IMR-90 (cell line): ENCODE measurements around the gene SUPT3H. TPM values are rescaled to one million over a fixed set of nuclear protein-coding genes. Genes with fewer than 3 reads are reported as not detected.

Experiments
- ATAC-seq: fragments of 200-7000 bp; cut with Tn5 transposase; 2 replicates; pipeline ENCODE4 v1.9.1; 2020; ENCODE audit warnings: low read depth, mild to moderate bottlenecking, moderate library complexity
- BruUV-seq: library from RNA; stranded (reverse); fragments of 400-500 nt; replicated peaks from 2 replicates; lab custom pipeline; 2021; lab: Mats Ljungman, UMichigan
- CTCF ChIA-PET: fragments of 300-600 bp; formaldehyde crosslinking; extraction: SDS; loops from one replicate; lab custom pipeline; 2021; ENCODE audit warnings: antibody characterized with exemption; lab: Yijun Ruan, JAX
- POLR2A ChIA-PET: fragments of 300-600 bp; sonication (Branson Sonifier 250); formaldehyde crosslinking; loops from one replicate; lab custom pipeline; 2022; ENCODE audit warnings: antibody characterized with exemption; ENCODE audit not compliant: unreplicated experiment; lab: Charles Lee
- DNase-seq: peaks from one replicate; pipeline ENCODE4 v3.0.0; 2013
- H2AFZ ChIP-seq: replicated peaks from 2 replicates; pipeline ENCODE3; 2013; ENCODE audit warnings: low read length, mild to moderate bottlenecking; ENCODE audit not compliant: poor library complexity
- H2AK5ac ChIP-seq: 2 replicates; pipeline ENCODE4 v1.6.1; 2013; ENCODE audit warnings: low read depth, low read length, inconsistent platforms
- H2AK9ac ChIP-seq: replicated peaks from 2 replicates; pipeline ENCODE3; 2013; ENCODE audit warnings: mild to moderate bottlenecking, low read depth, low read length, moderate library complexity; ENCODE audit not compliant: poor library complexity
- H2BK120ac ChIP-seq: 2 replicates; pipeline ENCODE4 v1.6.1; 2013; ENCODE audit warnings: low read depth, low read length, inconsistent platforms
- H2BK15ac ChIP-seq: 3 replicates; pipeline ENCODE4 v1.6.1; 2013; ENCODE audit warnings: low read depth, low read length, inconsistent platforms
- H2BK20ac ChIP-seq: 2 replicates; pipeline ENCODE4 v1.6.1; 2013; ENCODE audit warnings: low read depth, mild to moderate bottlenecking, inconsistent platforms, low read length, moderate library complexity
- H2BK5ac ChIP-seq: 2 replicates; pipeline ENCODE4 v1.6.1; 2013; ENCODE audit warnings: mild to moderate bottlenecking, low read depth, low read length, inconsistent platforms; ENCODE audit not compliant: poor library complexity, severe bottlenecking
- H3K14ac ChIP-seq: replicated peaks from 2 replicates; pipeline ENCODE4 v1.6.1; 2013; ENCODE audit warnings: low read depth, low read length, inconsistent platforms
- H3K18ac ChIP-seq: 2 replicates; pipeline ENCODE4 v1.6.1; 2013; ENCODE audit warnings: low read depth, low read length, control low read depth
- H3K23ac ChIP-seq: 2 replicates; pipeline ENCODE4 v1.6.1; 2013; ENCODE audit warnings: low read depth, low read length, inconsistent platforms
- H3K27ac ChIP-seq: 2 replicates; pipeline ENCODE4 v1.5.1; 2013; ENCODE audit warnings: mild to moderate bottlenecking, control low read depth, low read length; ENCODE audit not compliant: insufficient read depth
- H3K27me3 ChIP-seq: 2 replicates; pipeline ENCODE4 v1.6.1; 2013; ENCODE audit warnings: low read length; ENCODE audit not compliant: control insufficient read depth, insufficient read depth
- H3K36me3 ChIP-seq: 2 replicates; pipeline ENCODE4 v1.6.1; 2013; ENCODE audit warnings: low read length, mixed read lengths; ENCODE audit not compliant: control insufficient read depth, insufficient read depth
- H3K4ac ChIP-seq: 2 replicates; pipeline ENCODE4 v1.6.1; 2013; ENCODE audit warnings: low read depth, low read length, inconsistent platforms
- H3K4me1 ChIP-seq: 2 replicates; pipeline ENCODE4 v1.6.1; 2013; ENCODE audit warnings: low read length, mixed read lengths; ENCODE audit not compliant: control insufficient read depth, insufficient read depth
- H3K4me2 ChIP-seq: 2 replicates; pipeline ENCODE4 v1.6.1; 2013; ENCODE audit warnings: low read depth, mild to moderate bottlenecking, control low read depth, low read length, moderate library complexity
- H3K4me3 ChIP-seq: 2 replicates; pipeline ENCODE4 v1.5.1; 2013; ENCODE audit warnings: low read depth, mild to moderate bottlenecking, control low read depth, low read length, moderate library complexity; ENCODE audit not compliant: insufficient read depth
- H3K56ac ChIP-seq: 2 replicates; pipeline ENCODE4 v1.6.1; 2013; ENCODE audit warnings: low read length, inconsistent platforms; ENCODE audit not compliant: insufficient read depth; ENCODE audit errors: extremely low read depth
- H3K79me1 ChIP-seq, 2 experiments: 2 replicates each; pipeline ENCODE4 v1.6.1; 2013; ENCODE audit warnings: low read length in 2 of 2, inconsistent platforms in 1 of 2, low read depth in 1 of 2
- H3K9ac ChIP-seq: 2 replicates; pipeline ENCODE4 v1.6.1; 2013; ENCODE audit warnings: low read depth, low read length, control low read depth
- H3K9me1 ChIP-seq: 2 replicates; pipeline ENCODE4 v1.6.1; 2013; ENCODE audit warnings: low read length, inconsistent platforms; ENCODE audit not compliant: insufficient read depth
- H3K9me3 ChIP-seq: 2 replicates; pipeline ENCODE4 v1.6.1; 2013; ENCODE audit warnings: low read length; ENCODE audit not compliant: control insufficient read depth, insufficient read depth
- H4K20me1 ChIP-seq: 2 replicates; pipeline ENCODE4 v1.6.1; 2013; ENCODE audit warnings: low read length, inconsistent platforms; ENCODE audit not compliant: insufficient read depth
- H4K5ac ChIP-seq: 2 replicates; pipeline ENCODE4 v1.6.1; 2013; ENCODE audit warnings: mild to moderate bottlenecking, low read depth, low read length, control low read depth
- H4K8ac ChIP-seq, 2 experiments: 2 replicates each; pipeline ENCODE4 v1.6.1; 2013; ENCODE audit warnings: low read depth in 2 of 2, low read length in 2 of 2, control low read depth in 1 of 2, inconsistent platforms in 1 of 2
- H4K91ac ChIP-seq: 2 replicates; pipeline ENCODE4 v1.6.1; 2013; ENCODE audit warnings: low read depth, low read length, inconsistent platforms; ENCODE audit not compliant: insufficient read depth
- BHLHE40 ChIP-seq: fragments of 150-350 bp; IDR thresholded peaks from 2 replicates; pipeline ENCODE4 v1.6.1; 2016; ENCODE audit warnings: mild to moderate bottlenecking, low read depth, low read length
- CEBPB ChIP-seq: IDR thresholded peaks from 2 replicates; pipeline ENCODE4 v1.6.1; 2012; ENCODE audit warnings: low read depth, low read length, improper control_type of control experiment
- ELK1 ChIP-seq: fragments of 150-350 bp; IDR thresholded peaks from 2 replicates; pipeline ENCODE4 v1.6.1; 2016; ENCODE audit warnings: low read depth, mild to moderate bottlenecking, low read length, moderate library complexity, borderline replicate concordance
- FOS ChIP-seq: fragments of 150-350 bp; IDR thresholded peaks from 2 replicates; pipeline ENCODE4 v1.6.1; 2016; ENCODE audit warnings: low read depth, low read length
- MAFK ChIP-seq: IDR thresholded peaks from 2 replicates; pipeline ENCODE4 v1.6.1; 2012; ENCODE audit warnings: low read depth, low read length, improper control_type of control experiment
- MXI1 ChIP-seq: IDR thresholded peaks from 2 replicates; pipeline ENCODE4 v1.6.1; 2012; ENCODE audit warnings: low read depth, mild to moderate bottlenecking, low read length, moderate library complexity, borderline replicate concordance
- NFE2L2 ChIP-seq: fragments of 150-350 bp; IDR thresholded peaks from 2 replicates; pipeline ENCODE4 v1.6.1; 2016; ENCODE audit warnings: low read depth, mild to moderate bottlenecking, low read length
- POLR2A ChIP-seq: IDR thresholded peaks from 2 replicates; pipeline ENCODE4 v1.6.1; 2012; ENCODE audit warnings: mild to moderate bottlenecking, low read depth, low read length
- RAD21 ChIP-seq: IDR thresholded peaks from 2 replicates; pipeline ENCODE4 v1.6.1; 2012; ENCODE audit warnings: low read length, improper control_type of control experiment
- RFX5 ChIP-seq: IDR thresholded peaks from 2 replicates; pipeline ENCODE4 v1.8.0; 2012; ENCODE audit warnings: low read depth, mild to moderate bottlenecking, low read length, moderate library complexity
- SMC3 ChIP-seq: fragments of 150-350 bp; IDR thresholded peaks from 2 replicates; pipeline ENCODE4 v1.6.1; 2016; ENCODE audit warnings: low read depth, mild to moderate bottlenecking, antibody characterized with exemption, low read length, moderate library complexity
- USF2 ChIP-seq: fragments of 150-350 bp; IDR thresholded peaks from 2 replicates; pipeline ENCODE4 v1.6.1; 2017; ENCODE audit warnings: mild to moderate bottlenecking, antibody characterized with exemption, low read length, low read depth
- WGBS, 2 experiments: methylation state at CpG; one replicate each; pipeline versions ENCODE4 v1.1.5 to v1.1.7; 2013; ENCODE audit warnings: missing lambda C conversion rate in 2 of 2; ENCODE audit not compliant: insufficient read length in 1 of 2; ENCODE audit errors: extremely low coverage in 2 of 2; 5-methylcytosine and 5-hydroxymethylcytosine counted together
- dilution Hi-C: fragments of 300-500 bp; cut with HindIII; formaldehyde crosslinking; loops from one replicate; pipeline ENCODE4 v1.14.3; 2018; ENCODE audit warnings: low sequenced_read_pairs; ENCODE audit not compliant: unreplicated experiment
- in situ Hi-C: fragments of 300-500 bp; cut with MboI; formaldehyde crosslinking; loops from 3 replicates; pipeline ENCODE4 v1.14.3; 2019; ENCODE audit warnings: low sequenced_read_pairs, inconsistent platforms, mixed read lengths
- intact Hi-C: fragments of 100-400 bp; cut with micrococcal nuclease; formaldehyde crosslinking; loops from 2 replicates; pipeline ENCODE4 v1.10.0; 2022
- polyA plus RNA-seq, 3 experiments: library from polyadenylated mRNA; depleted of rRNA; stranded (reverse); fragments of >200 nt; gene quantifications; 2 replicates each; pipeline ENCODE4 v1.2.3, GENCODE V29; 2012; ENCODE audit warnings: low replicate concordance in 1 of 3
- total RNA-seq: library from RNA; depleted of rRNA; stranded (reverse); fragments of >200 nt; gene quantifications from 2 replicates; pipeline ENCODE4 v1.2.3, GENCODE V29; 2012

SUPT3H gene
- total and polyA plus RNA-seq, 2 of the 4 experiments (the other 2 are of a cell fraction): 4.5 to 5.0 TPM

GRCh38 chr6:45104429-45104828 lies 273.3 kb downstream of the SUPT3H start:
- no TSS peak for BruUV-seq
- no peak overlapping the region for H2BK120ac ChIP-seq

More at GRCh38 chr6:45104429-45104828, 273.3 kb downstream of the SUPT3H start:
- Histone ChIP-seq H4K8ac (no peak overlapping the region), H3K56ac (no peak overlapping the region), H3K4me2 (no peak overlapping the region), H3K18ac (no peak overlapping the region), H3K27me3 (no peaks in the 10 kb centered on the region), H2AK5ac (no peak overlapping the region), H3K14ac (no peak overlapping the region), H2BK20ac (no peak overlapping the region), H3K27ac (no peak overlapping the region), H4K20me1 (no peaks in the 10 kb centered on the region), H3K36me3 (no peaks in the 10 kb centered on the region), H3K4me1 (no peaks in the 10 kb centered on the region), H3K79me1 (no peaks in the 10 kb centered on the region), H2BK15ac (no peak overlapping the region), H3K4ac (no peak overlapping the region), H3K9me3 (no peaks in the 10 kb centered on the region), H2BK5ac (no peak overlapping the region), H2AK9ac (no peak overlapping the region), H4K91ac (no peak overlapping the region), H4K5ac (no peak overlapping the region), H3K9ac (no peak overlapping the region), H3K9me1 (no peaks in the 10 kb centered on the region), H3K23ac (no peak overlapping the region), H3K4me3 (no peak overlapping the region), H2AFZ (no peak overlapping the region)
- dilution Hi-C loops: no loop called here
- intact Hi-C loops: no loop called here
- WGBS, 2 experiments: no CpG with 5 or more reads among the region's 1 CpG
- ATAC-seq (no peak), DNase-seq (no peak)
- in situ Hi-C loops: no loop called here
- TF ChIP-seq CEBPB (no peak), POLR2A (no peak), NFE2L2 (no peak), RFX5 (no peak), MAFK (no peak), USF2 (no peak), MXI1 (no peak), SMC3 (no peak), RAD21 (no peak), BHLHE40 (no peak), FOS (no peak), ELK1 (no peak)
- ChIA-PET CTCF (no interaction called here), POLR2A (no interaction called here)
